H1 (cell line): ENCODE data around the gene APC2. TPM values are rescaled to one million over a fixed set of nuclear protein-coding genes. Genes with fewer than 3 reads are reported as not detected.

ENCODE experiments used
- ASH2L ChIP-seq: fragments of 200-600, 300-600 bp; sonication (generic); IDR thresholded peaks from one replicate; pipeline ENCODE4 v1.7.1; 2017; ENCODE audit warnings: low read length
- BRCA1 ChIP-seq: IDR thresholded peaks from 2 replicates; pipeline ENCODE4 v1.6.1; 2012; ENCODE audit warnings: low read depth, low read length, improper control_type of control experiment
- CEBPB ChIP-seq: IDR thresholded peaks from 2 replicates; pipeline ENCODE4 v1.6.1; 2012; ENCODE audit warnings: low read depth, low read length
- CREB1 ChIP-seq: IDR thresholded peaks from 2 replicates; pipeline ENCODE4 v1.6.1; 2012; ENCODE audit warnings: inconsistent platforms
- HDAC2 ChIP-seq, 2 experiments: fragments of 300-600 bp in 1 of 2; sonication (generic) in 1 of 2; IDR thresholded peaks; 2 replicates each; pipeline ENCODE4 v1.6.1; 2011 to 2012; ENCODE audit warnings: low read depth in 2 of 2, low read length in 2 of 2, mild to moderate bottlenecking in 2 of 2, moderate library complexity in 2 of 2, borderline replicate concordance in 1 of 2, inconsistent platforms in 1 of 2
- NANOG ChIP-seq: IDR thresholded peaks from 2 replicates; pipeline ENCODE4 v1.6.1; 2011; ENCODE audit warnings: low read length, low read depth, mild to moderate bottlenecking, inconsistent platforms; ENCODE audit not compliant: insufficient read depth, poor library complexity, severe bottlenecking
- SP4 ChIP-seq: IDR thresholded peaks from 2 replicates; pipeline ENCODE4 v1.6.1; 2012; ENCODE audit warnings: low read length, inconsistent platforms
- SUZ12 ChIP-seq: fragments of 200-600 bp; sonication (generic); IDR thresholded peaks from 2 replicates; pipeline ENCODE4 v1.6.1; 2012; ENCODE audit warnings: mild to moderate bottlenecking, inconsistent platforms, low read length, moderate library complexity, mixed read lengths
- TAF1 ChIP-seq: IDR thresholded peaks from 2 replicates; pipeline ENCODE4 v1.6.1; 2011; ENCODE audit warnings: mild to moderate bottlenecking, low read depth, low read length
- polyA plus RNA-seq, 7 experiments: library from polyadenylated mRNA; depleted of rRNA in 3 of 7; stranded (reverse) in 5 of 7; unstranded in 2 of 7; fragments of >200 nt in 5 of 7; fragments of 200-250 nt in 2 of 7; gene quantifications; 1 replicate in 5 of 7; 2 replicates in 1 of 7; 4 replicates in 1 of 7; pipeline versions ENCODE4 v1.2.1 to v1.2.3, GENCODE V29; 2011 to 2013; ENCODE audit warnings: missing spikeins in 2 of 7, mixed read lengths in 2 of 7
- total RNA-seq: library from RNA; stranded (reverse); fragmentation: NEBNext Ultra II Directional; extraction: Animal tissue kit (Norgen Biotek cat#: 25700); gene quantifications from 2 replicates; pipeline ENCODE4 v1.2.1, GENCODE V29; 2021
- TF ChIP-seq, protein P1 (sequence below): IDR thresholded peaks from 2 replicates; pipeline ENCODE4 v1.6.1; 2012; ENCODE audit warnings: inconsistent platforms
- TF ChIP-seq, protein P2 (sequence below): IDR thresholded peaks from 2 replicates; pipeline ENCODE4 v1.6.1; 2011; ENCODE audit warnings: low read depth, mild to moderate bottlenecking, low read length; ENCODE audit not compliant: insufficient read depth
- TF ChIP-seq, protein P3 (sequence below): IDR thresholded peaks from 2 replicates; pipeline ENCODE4 v1.6.1; 2011; ENCODE audit warnings: low read length, improper control_type of control experiment

The APC2 gene
- total and polyA plus RNA-seq, 2 of the 8 experiments (the other 6 are each of a cell fraction or from before 2014, with no cell fraction given) = 1.3 to 4.1 TPM

DNA sequence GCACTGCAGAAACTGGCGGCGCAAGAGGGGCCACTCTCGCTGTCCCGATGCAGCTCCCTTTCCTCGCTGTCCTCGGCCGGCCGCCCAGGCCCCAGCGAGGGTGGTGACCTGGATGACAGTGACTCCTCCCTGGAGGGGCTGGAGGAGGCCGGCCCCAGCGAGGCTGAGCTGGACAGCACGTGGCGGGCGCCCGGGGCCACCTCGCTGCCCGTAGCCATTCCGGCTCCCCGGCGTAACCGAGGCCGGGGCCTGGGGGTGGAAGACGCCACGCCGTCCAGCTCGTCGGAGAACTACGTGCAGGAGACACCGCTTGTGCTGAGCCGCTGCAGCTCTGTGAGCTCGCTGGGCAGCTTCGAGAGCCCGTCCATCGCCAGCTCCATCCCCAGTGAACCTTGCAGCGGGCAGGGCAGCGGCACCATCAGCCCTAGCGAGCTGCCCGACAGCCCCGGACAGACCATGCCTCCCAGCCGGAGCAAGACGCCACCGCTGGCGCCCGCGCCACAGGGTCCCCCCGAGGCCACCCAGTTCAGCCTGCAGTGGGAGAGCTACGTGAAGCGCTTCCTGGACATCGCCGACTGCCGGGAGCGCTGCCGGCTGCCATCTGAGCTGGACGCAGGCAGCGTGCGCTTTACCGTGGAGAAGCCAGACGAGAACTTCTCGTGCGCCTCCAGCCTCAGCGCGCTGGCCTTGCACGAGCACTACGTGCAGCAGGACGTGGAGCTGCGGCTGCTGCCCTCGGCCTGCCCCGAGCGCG is 16.7 kb downstream of the APC2 start (continued):
- no peak for TF ChIP-seq ASH2L
- no peak for TF ChIP-seq HDAC2 (IDR thresholded peaks at IDR 0.05; ENCODE audit: borderline replicate concordance in 1 of 2, low read depth in 2 of 2, low read length in 2 of 2)
- TF ChIP-seq, protein P1, sequence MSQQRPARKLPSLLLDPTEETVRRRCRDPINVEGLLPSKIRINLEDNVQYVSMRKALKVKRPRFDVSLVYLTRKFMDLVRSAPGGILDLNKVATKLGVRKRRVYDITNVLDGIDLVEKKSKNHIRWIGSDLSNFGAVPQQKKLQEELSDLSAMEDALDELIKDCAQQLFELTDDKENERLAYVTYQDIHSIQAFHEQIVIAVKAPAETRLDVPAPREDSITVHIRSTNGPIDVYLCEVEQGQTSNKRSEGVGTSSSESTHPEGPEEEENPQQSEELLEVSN = 0 out of 2 replicates have a peak, but pooled peaks have one; percentile 3
- TF ChIP-seq TAF1 = no peak
- no peak for TF ChIP-seq CEBPB
- TF ChIP-seq BRCA1 = no peak
- TF ChIP-seq NANOG = no peak
- TF ChIP-seq, protein P2, sequence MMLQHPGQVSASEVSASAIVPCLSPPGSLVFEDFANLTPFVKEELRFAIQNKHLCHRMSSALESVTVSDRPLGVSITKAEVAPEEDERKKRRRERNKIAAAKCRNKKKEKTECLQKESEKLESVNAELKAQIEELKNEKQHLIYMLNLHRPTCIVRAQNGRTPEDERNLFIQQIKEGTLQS = no peak
- no peak for TF ChIP-seq SP4
- TF ChIP-seq, protein P3, sequence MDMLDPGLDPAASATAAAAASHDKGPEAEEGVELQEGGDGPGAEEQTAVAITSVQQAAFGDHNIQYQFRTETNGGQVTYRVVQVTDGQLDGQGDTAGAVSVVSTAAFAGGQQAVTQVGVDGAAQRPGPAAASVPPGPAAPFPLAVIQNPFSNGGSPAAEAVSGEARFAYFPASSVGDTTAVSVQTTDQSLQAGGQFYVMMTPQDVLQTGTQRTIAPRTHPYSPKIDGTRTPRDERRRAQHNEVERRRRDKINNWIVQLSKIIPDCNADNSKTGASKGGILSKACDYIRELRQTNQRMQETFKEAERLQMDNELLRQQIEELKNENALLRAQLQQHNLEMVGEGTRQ = no peak
- TF ChIP-seq CREB1 = no peak
- TF ChIP-seq SUZ12 = peak; percentile 80
